GM12864 (cell line): ENCODE results near the gene RAB6A.

Experiments
- DNase-seq: peaks from one replicate; pipeline ENCODE4 v3.0.0-alpha.2; 2011; ENCODE audit warnings: low read depth
- H3K4me3 ChIP-seq: 2 replicates; pipeline ENCODE4 v1.5.1; 2011; ENCODE audit warnings: mild to moderate bottlenecking, low read depth, low read length, control low read depth
- TF ChIP-seq, protein P1 (sequence below): IDR thresholded peaks from 2 replicates; pipeline ENCODE4 v1.5.1; 2011; ENCODE audit warnings: low read depth, mild to moderate bottlenecking, moderate library complexity, low read length, control low read depth, inconsistent platforms; ENCODE audit errors: missing control alignments

RAB6A gene

DNA sequence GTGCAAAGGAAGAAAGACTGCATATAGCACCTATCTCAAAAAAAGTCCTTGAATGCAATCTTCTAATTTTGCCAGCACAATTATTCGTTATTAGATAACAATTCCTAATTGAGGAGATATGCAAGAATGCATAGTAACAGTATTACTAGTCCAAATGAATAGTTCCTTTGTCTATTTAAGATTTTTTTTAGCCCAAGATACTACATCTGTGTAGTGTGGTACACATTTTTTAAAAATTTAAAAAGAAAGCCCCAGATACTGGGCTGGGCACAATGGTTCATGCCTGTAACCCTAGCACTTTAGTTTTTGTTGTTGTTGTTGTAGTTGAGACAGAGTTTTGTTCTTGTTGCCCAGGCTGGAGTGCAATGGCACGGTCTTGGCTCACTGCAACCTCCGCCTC, 43.7 kb downstream of the RAB6A start:
- DNase-seq, result no peak
- TF ChIP-seq, protein P1, sequence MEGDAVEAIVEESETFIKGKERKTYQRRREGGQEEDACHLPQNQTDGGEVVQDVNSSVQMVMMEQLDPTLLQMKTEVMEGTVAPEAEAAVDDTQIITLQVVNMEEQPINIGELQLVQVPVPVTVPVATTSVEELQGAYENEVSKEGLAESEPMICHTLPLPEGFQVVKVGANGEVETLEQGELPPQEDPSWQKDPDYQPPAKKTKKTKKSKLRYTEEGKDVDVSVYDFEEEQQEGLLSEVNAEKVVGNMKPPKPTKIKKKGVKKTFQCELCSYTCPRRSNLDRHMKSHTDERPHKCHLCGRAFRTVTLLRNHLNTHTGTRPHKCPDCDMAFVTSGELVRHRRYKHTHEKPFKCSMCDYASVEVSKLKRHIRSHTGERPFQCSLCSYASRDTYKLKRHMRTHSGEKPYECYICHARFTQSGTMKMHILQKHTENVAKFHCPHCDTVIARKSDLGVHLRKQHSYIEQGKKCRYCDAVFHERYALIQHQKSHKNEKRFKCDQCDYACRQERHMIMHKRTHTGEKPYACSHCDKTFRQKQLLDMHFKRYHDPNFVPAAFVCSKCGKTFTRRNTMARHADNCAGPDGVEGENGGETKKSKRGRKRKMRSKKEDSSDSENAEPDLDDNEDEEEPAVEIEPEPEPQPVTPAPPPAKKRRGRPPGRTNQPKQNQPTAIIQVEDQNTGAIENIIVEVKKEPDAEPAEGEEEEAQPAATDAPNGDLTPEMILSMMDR, result no peak
- no peak overlapping the region for H3K4me3 ChIP-seq

DNA sequence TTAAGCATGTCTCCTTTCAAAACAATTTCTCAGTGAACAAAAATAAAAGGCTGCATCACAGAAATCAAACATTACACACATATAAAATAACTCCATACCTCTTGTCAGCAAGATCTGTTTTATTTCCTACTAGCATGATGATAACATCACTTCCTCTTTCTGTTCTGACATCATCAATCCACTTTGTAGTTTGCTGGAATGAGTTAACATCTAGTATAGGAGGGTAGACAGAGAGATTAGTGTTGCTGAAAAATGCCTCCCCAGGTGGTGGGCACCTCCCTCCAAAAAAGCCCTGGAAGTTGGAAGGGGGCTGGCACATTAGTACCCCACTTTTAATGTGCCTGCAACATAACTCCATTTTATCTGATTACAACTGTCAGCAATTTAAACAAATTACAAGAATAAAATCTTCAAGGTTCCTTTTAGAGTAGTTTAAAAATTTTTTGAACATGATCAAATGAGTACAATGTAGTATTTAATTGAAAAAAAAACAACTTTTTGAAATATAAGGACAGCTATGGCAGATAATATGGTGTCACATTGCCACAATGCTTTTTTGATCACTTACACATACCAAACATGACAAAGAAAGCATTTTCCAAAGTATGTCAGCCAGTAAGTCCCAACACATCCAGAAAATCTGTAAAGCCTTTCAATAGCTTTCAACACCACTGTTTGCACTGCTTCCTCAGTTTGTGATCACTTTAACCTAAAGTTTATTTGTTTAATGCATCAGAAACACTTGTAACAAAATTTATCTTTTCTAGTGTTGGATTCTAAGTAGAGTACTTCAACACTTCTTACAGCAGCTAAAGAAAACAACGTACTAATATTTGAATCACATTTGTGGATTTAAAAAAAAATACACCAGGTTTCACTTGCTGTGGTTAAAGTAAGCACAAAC, 44.5 kb downstream of the RAB6A start:
- DNase-seq, result no peak
- no peak overlapping the region for H3K4me3 ChIP-seq
- TF ChIP-seq, protein P1, result no peak

DNA sequence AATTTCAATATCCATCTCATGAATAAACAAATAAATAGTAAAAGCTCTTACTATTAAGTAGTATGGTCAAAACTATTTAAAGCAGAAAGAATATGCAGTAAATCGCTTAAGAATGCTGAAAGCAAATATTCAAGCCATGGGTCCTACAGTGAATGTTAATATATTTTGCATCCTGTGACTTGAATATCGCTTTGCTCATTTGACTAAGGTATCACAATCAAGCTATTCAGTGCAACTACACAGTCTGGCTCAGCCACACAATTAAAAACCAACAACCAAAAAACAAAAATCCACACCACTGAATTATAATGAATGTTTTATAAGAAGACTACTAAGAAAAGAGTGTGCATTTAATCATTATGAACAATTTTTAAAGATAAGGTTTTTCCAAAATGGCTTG, 45.3 kb downstream of the RAB6A start:
- H3K4me3 ChIP-seq, result no peak overlapping the region
- TF ChIP-seq, protein P1, result no peak

DNA sequence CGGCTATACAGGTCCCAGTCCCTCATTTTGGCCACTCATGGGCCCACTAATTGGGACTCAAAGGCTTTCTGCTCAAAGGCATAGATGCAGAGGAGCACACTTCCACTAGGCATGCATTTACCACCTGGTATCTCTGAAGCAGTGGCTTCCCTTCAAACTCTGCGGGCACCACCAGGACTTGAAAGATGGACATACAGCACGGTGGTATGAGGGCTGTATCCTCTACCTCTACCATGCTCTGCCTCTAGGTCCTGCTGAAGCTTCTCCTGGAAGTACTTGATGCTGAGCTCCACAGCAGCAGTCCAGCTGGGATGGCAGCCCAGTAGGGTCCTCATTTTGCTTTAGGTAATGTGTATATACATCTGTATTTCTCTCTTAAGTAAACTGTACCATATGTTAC, 49.9 kb downstream of the RAB6A start:
- TF ChIP-seq, protein P1, result no peak
- no peak overlapping the region for H3K4me3 ChIP-seq
- no peak for DNase-seq

More for the DNA sequence above, 45.3 kb downstream of the RAB6A start:
- DNase-seq, result no peak

DNA sequence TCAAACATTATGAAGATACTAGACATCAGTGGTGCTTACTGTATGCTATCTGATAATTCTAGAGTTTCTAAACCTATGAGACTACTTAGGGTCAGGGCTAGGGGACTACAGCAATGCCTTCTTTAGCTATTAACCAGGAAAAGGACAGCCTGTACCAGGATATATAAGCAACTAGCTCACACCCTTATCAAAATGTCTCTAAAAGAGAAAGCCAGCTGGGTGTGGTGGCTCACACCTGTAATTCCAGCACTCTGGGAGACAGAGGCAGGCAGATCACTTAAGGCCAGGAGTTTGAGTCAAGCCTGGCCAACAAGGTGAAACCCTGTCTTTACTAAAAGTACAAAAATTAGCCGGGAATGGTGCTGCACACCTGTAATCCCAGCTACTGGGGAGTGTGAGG, 55.8 kb downstream of the RAB6A start:
- no peak overlapping the region for H3K4me3 ChIP-seq
- DNase-seq, result no peak
- TF ChIP-seq, protein P1, result no peak

DNA sequence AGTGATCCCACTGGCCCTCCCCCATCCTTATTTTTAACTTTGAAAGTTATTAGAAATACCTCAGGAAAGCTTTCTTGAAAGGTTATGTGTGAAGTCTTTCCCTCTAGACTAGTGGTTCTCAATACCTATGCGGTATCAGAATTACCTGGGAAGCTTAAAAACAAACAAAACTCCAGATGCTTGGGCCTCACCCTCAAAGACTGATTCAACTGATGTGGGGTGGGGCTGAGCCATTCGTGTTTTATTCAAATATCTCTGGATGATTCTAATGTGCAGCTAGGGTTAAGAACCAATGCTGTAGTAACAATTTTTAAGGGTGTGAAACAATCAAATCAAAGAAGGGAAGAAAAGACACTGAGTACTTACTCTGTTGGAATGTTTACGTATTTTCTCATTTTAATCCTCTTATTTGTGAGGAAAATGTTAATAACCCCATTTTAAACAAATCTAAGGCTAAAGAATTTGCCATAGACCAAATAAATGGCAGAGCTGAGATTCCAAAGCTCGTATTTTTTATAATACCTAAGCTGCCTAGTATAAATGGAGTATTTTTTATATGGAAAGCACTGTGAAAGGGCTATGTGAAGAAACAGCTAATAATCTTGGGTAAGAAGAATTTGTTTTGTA, 66.9 kb downstream of the RAB6A start:
- no peak for DNase-seq
- TF ChIP-seq, protein P1, result no peak
- no peak overlapping the region for H3K4me3 ChIP-seq
